Activated naive CD4-positive, alpha-beta T cell treated with anti-CD3 and anti-CD28 coated beads, Interleukin-2, amount 50 U/mL, for 24 hours (primary cell): ENCODE results near the gene GLI2.

Experiments used
- H3K27ac Mint-ChIP-seq: one replicate; pipeline ENCODE4 v1.8.0; 2021; ENCODE audit warnings: mild to moderate bottlenecking, mixed read lengths
- H3K27me3 Mint-ChIP-seq: one replicate; pipeline ENCODE4 v1.8.0; 2021; ENCODE audit warnings: mixed read lengths
- H3K36me3 Mint-ChIP-seq: one replicate; pipeline ENCODE4 v1.8.0; 2021; ENCODE audit warnings: mixed read lengths
- H3K4me1 Mint-ChIP-seq: one replicate; pipeline ENCODE4 v1.8.0; 2021; ENCODE audit warnings: mixed read lengths
- H3K4me3 Mint-ChIP-seq: one replicate; pipeline ENCODE4 v1.8.0; 2021; ENCODE audit warnings: mild to moderate bottlenecking, mixed read lengths
- H3K9me3 Mint-ChIP-seq: one replicate; pipeline ENCODE4 v1.8.0; 2021; ENCODE audit warnings: mixed read lengths

Gene GLI2

DNA sequence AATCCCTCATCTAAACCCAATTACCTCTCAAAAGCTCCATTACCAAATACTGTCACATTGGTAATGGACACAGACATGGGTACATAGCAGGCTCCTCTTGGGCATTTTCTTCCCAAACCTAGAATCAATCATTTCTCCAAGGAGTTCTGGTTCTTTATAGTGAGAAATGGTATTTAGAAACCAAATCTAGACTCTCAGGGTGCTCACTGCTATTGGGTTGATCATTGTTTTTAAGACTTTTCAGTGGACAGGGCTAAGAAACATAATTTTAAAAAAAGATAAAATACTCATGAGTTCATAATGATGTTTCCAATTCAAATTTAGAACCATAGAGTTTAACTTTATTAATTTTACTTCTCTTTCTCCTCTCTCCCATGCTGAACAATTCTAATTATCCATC, 9.4 kb upstream of the GLI2 start:
- Mint-ChIP-seq H3K36me3 (no peaks in the 10 kb centered on the region), H3K4me1 (no peaks in the 10 kb centered on the region), H3K4me3 (no peak overlapping the region), H3K9me3 (no peaks in the 10 kb centered on the region), H3K27me3 (peaks cover 2% of the 10 kb centered on the region), H3K27ac (no peak overlapping the region)

DNA sequence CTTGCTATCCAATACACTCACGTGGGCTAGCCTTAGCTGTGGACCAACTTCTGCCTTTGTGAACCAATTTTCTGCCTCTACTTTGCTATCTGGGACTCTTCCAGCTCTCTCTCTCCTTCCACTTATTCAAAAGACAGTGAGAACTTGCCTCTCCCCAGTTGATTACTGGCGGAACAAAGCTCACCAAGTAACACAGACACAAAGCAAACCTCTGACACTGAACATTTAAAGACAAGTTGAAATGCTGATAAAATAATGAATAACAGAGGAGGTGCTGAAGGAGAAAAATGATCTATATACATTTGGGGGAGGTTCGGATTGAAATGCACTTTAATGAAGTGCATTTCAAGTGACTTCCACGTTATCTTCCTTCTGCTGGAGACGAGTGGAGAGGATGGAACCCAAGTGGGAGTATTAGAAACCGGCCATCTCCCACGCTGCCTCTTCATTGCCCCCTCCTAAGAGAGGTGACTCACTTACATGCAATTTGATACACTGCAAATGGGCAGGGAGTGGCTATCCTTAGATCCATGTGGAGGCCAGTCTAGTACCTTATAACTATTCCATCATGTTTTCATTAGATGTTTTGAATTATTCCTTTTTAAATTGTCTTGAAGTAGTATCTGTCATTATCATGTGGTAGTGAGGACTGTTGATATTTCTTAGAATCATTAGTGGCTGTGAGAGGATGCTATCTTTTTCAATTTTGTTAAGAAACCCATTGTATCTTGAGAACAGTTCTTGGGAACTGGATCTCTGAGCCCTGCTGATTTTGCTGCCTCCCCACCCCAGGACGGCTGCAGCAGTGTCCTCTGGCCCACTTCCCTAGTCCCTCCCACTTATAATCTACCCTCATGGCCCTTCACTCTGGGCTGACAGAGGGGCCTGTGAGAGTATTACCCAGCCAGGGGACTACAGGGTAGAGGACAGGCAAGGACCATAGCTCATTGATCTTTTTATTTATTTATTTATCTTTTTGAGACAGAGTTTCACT, 6.0 kb upstream of the GLI2 start:
- no peaks in the 10 kb centered on the region for H3K4me1 Mint-ChIP-seq
- H3K36me3 Mint-ChIP-seq: no peaks in the 10 kb centered on the region
- H3K9me3 Mint-ChIP-seq: no peaks in the 10 kb centered on the region
- H3K4me3 Mint-ChIP-seq: no peak overlapping the region
- no peak overlapping the region for H3K27ac Mint-ChIP-seq
- peaks cover 21% of the 10 kb centered on the region for H3K27me3 Mint-ChIP-seq

DNA sequence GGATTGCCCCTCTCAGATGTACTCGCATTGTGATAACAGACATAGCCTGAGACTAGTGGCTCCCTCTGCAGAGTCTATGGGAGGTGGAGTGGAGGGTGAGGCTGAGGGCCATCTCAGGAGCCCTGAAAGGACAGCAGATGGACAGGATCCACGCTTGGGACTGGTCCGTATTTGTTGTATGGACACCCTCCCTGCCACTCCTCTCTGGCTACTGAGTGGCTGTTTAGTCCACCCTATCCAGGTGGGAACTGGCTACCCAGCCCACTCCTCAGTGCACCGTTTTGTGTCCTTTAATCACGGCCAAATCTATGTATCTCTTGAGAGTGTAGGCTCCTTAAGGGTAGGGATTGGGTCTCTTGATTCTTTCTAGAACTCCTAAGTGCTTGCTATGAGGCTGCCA, 4.5 kb upstream of the GLI2 start:
- Mint-ChIP-seq H3K27me3 (peaks cover 25% of the 10 kb centered on the region), H3K9me3 (no peaks in the 10 kb centered on the region), H3K27ac (no peak overlapping the region), H3K4me3 (no peak overlapping the region), H3K36me3 (no peaks in the 10 kb centered on the region), H3K4me1 (no peaks in the 10 kb centered on the region)

DNA sequence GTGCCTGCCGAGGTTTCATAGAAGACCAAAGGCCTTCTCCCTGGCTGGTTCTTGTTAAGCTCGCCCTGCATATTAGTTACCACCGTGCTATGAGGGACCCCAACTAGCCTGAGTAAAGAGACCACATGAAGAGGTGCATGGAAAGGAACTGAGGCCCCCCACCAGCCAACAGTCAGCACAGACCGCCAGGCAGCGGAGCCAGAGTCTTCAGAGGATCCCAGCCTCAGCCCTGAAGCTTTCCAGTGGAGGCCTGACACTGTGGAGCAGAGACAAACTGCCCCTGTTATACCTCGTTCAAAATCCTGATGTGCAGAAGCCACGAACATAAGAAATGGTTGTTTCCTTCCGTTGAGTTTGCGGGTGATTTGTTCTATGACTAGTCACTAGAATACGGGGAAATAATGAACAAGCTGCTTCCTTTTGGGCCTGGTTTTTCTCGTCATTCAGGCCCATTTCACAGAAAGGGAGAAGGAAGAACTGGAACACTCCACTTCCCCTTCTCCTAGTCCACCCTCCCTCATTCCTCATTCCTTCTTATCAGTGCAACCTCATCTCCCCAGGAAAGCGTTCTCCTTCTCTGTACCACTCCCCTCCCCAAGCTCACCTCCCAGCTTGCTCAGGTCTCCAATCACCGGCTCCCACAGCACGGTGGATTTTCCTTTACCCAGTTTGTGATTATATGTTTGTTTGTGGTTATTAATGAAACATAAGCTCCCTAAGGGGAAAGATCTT, 3.0 kb upstream of the GLI2 start:
- Mint-ChIP-seq H3K27ac (no peak overlapping the region), H3K9me3 (no peaks in the 10 kb centered on the region), H3K4me3 (no peak overlapping the region), H3K36me3 (no peaks in the 10 kb centered on the region), H3K27me3 (peaks cover 30% of the 10 kb centered on the region), H3K4me1 (peaks cover 4% of the 10 kb centered on the region)

DNA sequence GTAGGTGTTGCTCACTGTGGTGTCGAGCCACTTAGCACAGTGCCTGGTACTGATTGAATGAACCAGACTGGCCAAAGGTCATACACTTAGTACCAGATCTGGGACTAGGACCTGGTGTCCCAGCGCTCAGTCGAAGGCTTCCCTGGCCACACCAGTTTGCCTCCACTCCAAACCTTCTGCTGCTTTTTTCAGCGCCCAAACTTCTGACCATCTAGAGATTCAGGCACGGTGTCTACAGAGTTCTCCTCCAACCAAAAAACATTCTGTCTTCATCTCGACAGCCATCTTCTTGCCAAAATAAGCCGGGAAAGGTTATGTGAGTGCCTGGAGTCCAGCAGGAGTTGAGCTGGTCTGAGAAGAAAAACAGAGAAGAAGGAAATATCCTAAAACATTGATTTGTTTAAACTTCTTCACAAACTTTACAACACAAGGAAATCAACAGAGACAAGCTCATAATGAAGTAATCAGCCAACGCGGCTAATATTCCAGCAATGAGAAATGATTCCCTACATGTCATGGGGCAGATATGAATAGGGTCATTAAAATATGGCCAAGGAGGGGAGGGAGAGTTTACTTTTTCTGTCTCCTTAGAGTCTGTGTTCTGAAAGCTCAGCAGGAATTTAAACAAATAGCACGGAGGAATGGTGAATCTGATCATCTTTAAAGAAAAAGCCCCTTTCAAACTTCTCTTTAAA, 2.3 kb upstream of the GLI2 start:
- Mint-ChIP-seq H3K36me3 (no peaks in the 10 kb centered on the region), H3K9me3 (no peaks in the 10 kb centered on the region), H3K27ac (no peak overlapping the region), H3K4me1 (peaks cover 4% of the 10 kb centered on the region), H3K27me3 (peaks cover 37% of the 10 kb centered on the region), H3K4me3 (no peak overlapping the region)

GRCh38 chr2:120734930-120735651, 577 bp upstream of the GLI2 start:
- H3K4me1 Mint-ChIP-seq: peaks cover 4% of the 10 kb centered on the region
- H3K4me3 Mint-ChIP-seq: no peak overlapping the region
- no peaks in the 10 kb centered on the region for H3K9me3 Mint-ChIP-seq
- no peak overlapping the region for H3K27ac Mint-ChIP-seq
- H3K36me3 Mint-ChIP-seq: no peaks in the 10 kb centered on the region
- H3K27me3 Mint-ChIP-seq: peaks cover 43% of the 10 kb centered on the region

- Mint-ChIP-seq H3K4me3 (no peak overlapping the region), H3K9me3 (no peaks in the 10 kb centered on the region), H3K4me1 (peaks cover 4% of the 10 kb centered on the region), H3K27me3 (peaks cover 51% of the 10 kb centered on the region), H3K27ac (no peak overlapping the region), H3K36me3 (no peaks in the 10 kb centered on the region)
These were observed 545 bp downstream of the GLI2 start for GRCh38 chr2:120736202-120736623.

DNA sequence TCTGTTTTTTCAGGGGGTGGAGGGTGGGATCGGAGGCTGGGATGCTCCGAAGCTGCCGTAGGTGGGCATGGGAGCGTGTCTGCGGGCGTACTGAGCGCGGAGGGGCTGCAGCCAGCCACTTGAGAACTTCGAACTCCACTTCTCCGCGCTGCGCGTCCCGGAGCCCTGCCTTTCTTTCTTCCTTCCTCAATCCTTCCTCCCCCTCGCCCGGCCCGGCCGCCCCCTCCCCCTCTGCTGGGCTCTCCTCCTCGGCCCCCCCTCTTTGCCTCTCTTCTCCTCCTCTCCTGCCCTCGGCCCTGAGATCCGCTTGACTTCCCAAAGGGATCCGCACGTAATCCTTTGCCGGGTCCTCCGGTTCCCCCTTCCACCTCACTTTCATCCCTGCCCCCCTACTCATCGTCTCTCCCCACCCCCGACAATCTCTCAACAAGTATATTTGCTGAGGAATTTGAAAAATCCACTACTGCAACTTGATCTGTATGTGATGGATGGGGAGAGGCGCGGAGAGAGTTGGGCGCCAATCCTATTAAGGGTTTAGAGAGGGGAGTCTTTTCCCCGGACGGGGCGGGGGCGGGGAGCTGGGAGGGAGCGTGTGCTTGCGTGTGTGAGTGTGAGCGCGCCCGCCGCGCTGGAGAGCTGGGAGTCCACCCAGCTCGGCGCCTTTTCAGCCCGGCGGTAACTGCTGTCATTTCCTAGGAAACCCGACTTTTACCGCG, 1.1 kb downstream of the GLI2 start:
- H3K4me1 Mint-ChIP-seq: peaks cover 4% of the 10 kb centered on the region
- no peak overlapping the region for H3K4me3 Mint-ChIP-seq
- H3K27ac Mint-ChIP-seq: no peak overlapping the region
- no peaks in the 10 kb centered on the region for H3K36me3 Mint-ChIP-seq
- H3K27me3 Mint-ChIP-seq: peaks cover 51% of the 10 kb centered on the region
- H3K9me3 Mint-ChIP-seq: no peaks in the 10 kb centered on the region

DNA sequence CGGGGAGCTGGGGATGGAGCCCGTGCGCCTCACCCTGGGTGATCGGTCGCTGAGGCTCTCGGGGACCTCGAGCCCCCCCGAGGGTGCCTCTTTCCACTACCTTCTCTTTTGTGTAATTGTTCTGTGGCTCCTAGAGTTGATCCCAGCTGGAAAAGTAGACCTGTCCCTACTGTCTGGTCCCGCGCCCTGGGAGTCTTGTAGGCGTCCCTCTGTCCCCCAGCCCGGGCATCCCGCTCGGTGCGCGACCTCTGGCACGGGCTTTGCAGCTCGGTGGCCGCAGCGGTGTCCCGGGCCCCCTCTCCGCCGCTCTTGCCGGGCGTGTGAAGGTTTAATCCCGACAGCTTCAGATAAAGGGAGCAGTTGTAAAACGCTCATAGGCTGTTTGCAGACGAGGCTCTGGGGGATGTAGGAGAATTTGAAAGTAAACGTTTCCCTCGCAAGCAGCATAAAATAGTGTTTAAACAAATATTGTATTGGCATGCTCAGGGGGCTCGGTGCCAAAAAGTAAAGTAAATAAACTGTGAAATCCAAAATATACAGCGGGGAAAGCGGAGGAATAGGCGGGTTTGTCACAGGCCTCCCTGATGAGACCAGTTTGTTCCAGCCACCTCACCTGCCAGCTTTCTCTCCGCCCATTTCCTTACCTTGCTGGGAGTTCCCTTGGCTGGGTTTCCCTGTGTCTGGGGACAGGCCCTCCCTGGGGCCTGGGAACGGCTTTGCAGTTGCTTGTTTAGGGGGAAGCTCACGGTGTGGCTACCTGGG, 1.9 kb downstream of the GLI2 start:
- no peaks in the 10 kb centered on the region for H3K9me3 Mint-ChIP-seq
- no peaks in the 10 kb centered on the region for H3K36me3 Mint-ChIP-seq
- H3K4me1 Mint-ChIP-seq: peaks cover 4% of the 10 kb centered on the region
- H3K4me3 Mint-ChIP-seq: no peak overlapping the region
- H3K27ac Mint-ChIP-seq: no peak overlapping the region
- peaks cover 54% of the 10 kb centered on the region for H3K27me3 Mint-ChIP-seq

GRCh38 chr2:120738117-120738516, 2.4 kb downstream of the GLI2 start:
- H3K4me3 Mint-ChIP-seq: no peak overlapping the region
- H3K9me3 Mint-ChIP-seq: no peaks in the 10 kb centered on the region
- H3K27ac Mint-ChIP-seq: no peak overlapping the region
- H3K4me1 Mint-ChIP-seq: peaks cover 4% of the 10 kb centered on the region
- peaks cover 56% of the 10 kb centered on the region for H3K27me3 Mint-ChIP-seq
- no peaks in the 10 kb centered on the region for H3K36me3 Mint-ChIP-seq

- Mint-ChIP-seq H3K9me3 (no peaks in the 10 kb centered on the region), H3K4me3 (no peak overlapping the region), H3K4me1 (peaks cover 4% of the 10 kb centered on the region), H3K27ac (no peak overlapping the region), H3K36me3 (no peaks in the 10 kb centered on the region), H3K27me3 (peaks cover 53% of the 10 kb centered on the region)
These were observed 3.2 kb downstream of the GLI2 start for GRCh38 chr2:120738786-120739437.

GRCh38 chr2:120739438-120740090, 3.9 kb downstream of the GLI2 start:
- peaks cover 51% of the 10 kb centered on the region for H3K27me3 Mint-ChIP-seq
- H3K9me3 Mint-ChIP-seq: no peaks in the 10 kb centered on the region
- H3K27ac Mint-ChIP-seq: no peak overlapping the region
- no peak overlapping the region for H3K4me3 Mint-ChIP-seq
- no peaks in the 10 kb centered on the region for H3K36me3 Mint-ChIP-seq
- peaks cover 4% of the 10 kb centered on the region for H3K4me1 Mint-ChIP-seq

GRCh38 chr2:120740375-120740764, 4.7 kb downstream of the GLI2 start:
- H3K27me3 Mint-ChIP-seq: peaks cover 52% of the 10 kb centered on the region
- H3K27ac Mint-ChIP-seq: no peak overlapping the region
- H3K4me3 Mint-ChIP-seq: no peak overlapping the region
- H3K4me1 Mint-ChIP-seq: peaks cover 4% of the 10 kb centered on the region
- no peaks in the 10 kb centered on the region for H3K9me3 Mint-ChIP-seq
- H3K36me3 Mint-ChIP-seq: no peaks in the 10 kb centered on the region
